DOHH2 (cell line): Measurements from ENCODE around the gene KDM4F.
"Not testable (repeated sequence)": the region's sequence is repeated elsewhere in the genome, so short reads cannot be mapped to it uniquely, and the experiment has no call there.

Source experiments
- EZH2phosphoT487 ChIP-seq: fragments of 200-600 bp; sonication (generic); IDR thresholded peaks from 2 replicates; pipeline ENCODE4 v1.6.1; 2017; ENCODE audit warnings: borderline replicate concordance, mild to moderate bottlenecking, antibody characterized with exemption, low read length, moderate library complexity, mixed read lengths
- TF ChIP-seq, protein P1 (sequence below): fragments of 200-600 bp; sonication (generic); IDR thresholded peaks from one replicate; pipeline ENCODE4 v1.5.1; 2014; ENCODE audit warnings: antibody characterized with exemption, mild to moderate bottlenecking, low read depth, low read length; ENCODE audit not compliant: poor library complexity, severe bottlenecking

DNA sequence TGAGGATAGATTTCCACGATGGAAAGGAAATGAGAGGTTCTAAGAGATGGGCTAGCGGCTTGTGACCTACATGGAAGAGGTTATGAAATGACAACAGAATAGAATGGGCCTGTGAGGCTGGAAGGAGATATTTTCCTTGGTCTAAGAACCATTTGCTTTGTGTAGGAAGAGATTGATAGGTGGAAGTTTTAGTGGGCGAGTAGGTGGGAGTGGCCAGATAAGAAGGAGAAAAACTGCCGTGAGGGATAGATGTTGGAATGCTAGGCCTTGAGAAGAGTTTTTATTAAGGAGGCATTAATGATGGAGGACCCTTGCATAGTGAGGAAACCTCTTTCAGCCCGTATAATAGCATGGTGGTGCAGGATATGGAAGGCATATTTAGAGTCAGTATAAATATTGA is 27.8 kb upstream of the KDM4F start:
- TF ChIP-seq, protein P1, sequence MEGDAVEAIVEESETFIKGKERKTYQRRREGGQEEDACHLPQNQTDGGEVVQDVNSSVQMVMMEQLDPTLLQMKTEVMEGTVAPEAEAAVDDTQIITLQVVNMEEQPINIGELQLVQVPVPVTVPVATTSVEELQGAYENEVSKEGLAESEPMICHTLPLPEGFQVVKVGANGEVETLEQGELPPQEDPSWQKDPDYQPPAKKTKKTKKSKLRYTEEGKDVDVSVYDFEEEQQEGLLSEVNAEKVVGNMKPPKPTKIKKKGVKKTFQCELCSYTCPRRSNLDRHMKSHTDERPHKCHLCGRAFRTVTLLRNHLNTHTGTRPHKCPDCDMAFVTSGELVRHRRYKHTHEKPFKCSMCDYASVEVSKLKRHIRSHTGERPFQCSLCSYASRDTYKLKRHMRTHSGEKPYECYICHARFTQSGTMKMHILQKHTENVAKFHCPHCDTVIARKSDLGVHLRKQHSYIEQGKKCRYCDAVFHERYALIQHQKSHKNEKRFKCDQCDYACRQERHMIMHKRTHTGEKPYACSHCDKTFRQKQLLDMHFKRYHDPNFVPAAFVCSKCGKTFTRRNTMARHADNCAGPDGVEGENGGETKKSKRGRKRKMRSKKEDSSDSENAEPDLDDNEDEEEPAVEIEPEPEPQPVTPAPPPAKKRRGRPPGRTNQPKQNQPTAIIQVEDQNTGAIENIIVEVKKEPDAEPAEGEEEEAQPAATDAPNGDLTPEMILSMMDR = not testable (repeated sequence)
- TF ChIP-seq EZH2phosphoT487 = not testable (repeated sequence)
